Endodermal cell (in vitro differentiated cells): ENCODE results near the gene GOLM1. TPM values are rescaled to one million over a fixed set of nuclear protein-coding genes. Genes with fewer than 3 reads are reported as not detected.

Source experiments
- DNase-seq: peaks from one replicate; pipeline ENCODE4 v3.0.0-alpha.2; 2017
- H3K27ac ChIP-seq: 2 replicates; pipeline ENCODE4 v1.5.1; 2013; ENCODE audit warnings: mild to moderate bottlenecking, low read depth, low read length, moderate library complexity
- H3K27me3 ChIP-seq: 2 replicates; pipeline ENCODE4 v1.6.1; 2013; ENCODE audit warnings: mild to moderate bottlenecking, low read length, moderate library complexity; ENCODE audit not compliant: insufficient read depth, control insufficient read depth, poor library complexity, severe bottlenecking
- H3K36me3 ChIP-seq: 2 replicates; pipeline ENCODE4 v1.7.0; 2013; ENCODE audit warnings: mild to moderate bottlenecking, low read length, moderate library complexity; ENCODE audit not compliant: control insufficient read depth, insufficient read depth
- H3K4me1 ChIP-seq: one replicate; pipeline ENCODE4 v1.7.0; 2013; ENCODE audit warnings: low read length; ENCODE audit not compliant: control insufficient read depth, insufficient read depth
- H3K4me3 ChIP-seq: 2 replicates; pipeline ENCODE4 v1.5.1; 2013; ENCODE audit warnings: mild to moderate bottlenecking, low read length, moderate library complexity
- H3K9ac ChIP-seq: 2 replicates; pipeline ENCODE4 v1.6.1; 2013; ENCODE audit warnings: mild to moderate bottlenecking, low read length, moderate library complexity; ENCODE audit not compliant: poor library complexity, severe bottlenecking; ENCODE audit errors: extremely low read depth
- H3K9me3 ChIP-seq: 2 replicates; pipeline ENCODE4 v1.6.1; 2013; ENCODE audit warnings: mild to moderate bottlenecking, low read length, moderate library complexity; ENCODE audit not compliant: control insufficient read depth
- H3K27ac Mint-ChIP-seq: 2 replicates; pipeline ENCODE4 v1.8.0; 2020; ENCODE audit warnings: mixed read lengths
- H3K27me3 Mint-ChIP-seq: 2 replicates; pipeline ENCODE4 v1.8.0; 2021; ENCODE audit warnings: mild to moderate bottlenecking, mixed read lengths; ENCODE audit not compliant: insufficient read depth
- H3K36me3 Mint-ChIP-seq: 2 replicates; pipeline ENCODE4 v1.8.0; 2020; ENCODE audit warnings: low read depth, mixed read lengths
- H3K4me1 Mint-ChIP-seq: 2 replicates; pipeline ENCODE4 v1.8.0; 2020; ENCODE audit warnings: mixed read lengths
- H3K4me3 Mint-ChIP-seq: 2 replicates; pipeline ENCODE4 v1.8.0; 2020; ENCODE audit warnings: mild to moderate bottlenecking, moderate library complexity, mixed read lengths
- H3K9me3 Mint-ChIP-seq: 2 replicates; pipeline ENCODE4 v1.8.0; 2020; ENCODE audit warnings: mild to moderate bottlenecking, mixed read lengths
- CTCF ChIP-seq: fragments of 200-600 bp; sonication (generic); conservative IDR thresholded peaks from 2 replicates; pipeline ENCODE4 v1.5.0; 2021; ENCODE audit warnings: antibody characterized with exemption, mild to moderate bottlenecking
- WGBS, 2 experiments: methylation state at CpG; one replicate each; pipeline versions ENCODE4 v1.1.5 to v1.1.7; 2013; ENCODE audit warnings: missing lambda C conversion rate in 2 of 2, mixed read lengths in 1 of 2; ENCODE audit not compliant: insufficient coverage in 1 of 2, insufficient read length in 1 of 2; 5-methylcytosine and 5-hydroxymethylcytosine counted together
- total RNA-seq, 2 donors: library from RNA; stranded (reverse); fragmentation: NEBNext Ultra II Directional in 1 of 2; extraction: Animal tissue kit (Norgen Biotek cat#: 25700) in 1 of 2; gene quantifications; 2 replicates in 1 of 2; 3 replicates in 1 of 2; pipeline ENCODE4 v1.2.1, GENCODE V29; 2021

Gene GOLM1
- total RNA-seq, 2 donors from 2014 or later, result 64.5 to 66.4 TPM

- Mint-ChIP-seq H3K36me3 (peaks cover 33% of the 10 kb centered on the region), H3K4me3 (no peak overlapping the region), H3K9me3 (peaks cover 2% of the 10 kb centered on the region), H3K27ac (no peak overlapping the region), H3K27me3 (no peaks in the 10 kb centered on the region), H3K4me1 (peaks cover 13% of the 10 kb centered on the region)
- no peak for TF ChIP-seq CTCF
- H3K9ac ChIP-seq, result no peak overlapping the region
- H3K36me3 ChIP-seq, result peaks cover 8% of the 10 kb centered on the region
- no peaks in the 10 kb centered on the region for H3K9me3 ChIP-seq
- H3K27ac ChIP-seq, result no peak overlapping the region
- H3K27me3 ChIP-seq, result no peaks in the 10 kb centered on the region
- H3K4me1 ChIP-seq, result peaks cover 4% of the 10 kb centered on the region
- DNase-seq, result no peak
- 86 to 95% methylated on average over 12 of the region's 12 CpGs for WGBS, 2 experiments
- H3K4me3 ChIP-seq, result no peak overlapping the region
Observed at GRCh38 chr9:86039991-86040860, 59.1 kb downstream of the GOLM1 start.

GRCh38 chr9:86036555-86036954 is 62.8 kb downstream of the GOLM1 start:
- H3K27ac ChIP-seq, result no peak overlapping the region
- 95 to 100% methylated on average over 2 to 9 of the region's 9 CpGs for WGBS, 2 experiments
- Mint-ChIP-seq H3K36me3 (peaks cover 61% of the 10 kb centered on the region), H3K9me3 (peaks cover 2% of the 10 kb centered on the region), H3K27ac (peak overlapping the region; percentile 82), H3K4me3 (no peak overlapping the region), H3K27me3 (no peaks in the 10 kb centered on the region), H3K4me1 (peaks cover 16% of the 10 kb centered on the region)
- TF ChIP-seq CTCF, result no peak
- peaks cover 27% of the 10 kb centered on the region for H3K36me3 ChIP-seq
- H3K4me3 ChIP-seq, result no peak overlapping the region
- H3K27me3 ChIP-seq, result no peaks in the 10 kb centered on the region
- H3K9me3 ChIP-seq, result no peaks in the 10 kb centered on the region
- peaks cover 4% of the 10 kb centered on the region for H3K4me1 ChIP-seq
- H3K9ac ChIP-seq, result no peak overlapping the region
- no peak for DNase-seq

GRCh38 chr9:86035827-86036440 is 63.4 kb downstream of the GOLM1 start:
- Mint-ChIP-seq H3K9me3 (peaks cover 2% of the 10 kb centered on the region), H3K27ac (peak overlapping the region; percentile 82), H3K4me1 (peaks cover 16% of the 10 kb centered on the region), H3K36me3 (peaks cover 65% of the 10 kb centered on the region), H3K4me3 (no peak overlapping the region), H3K27me3 (no peaks in the 10 kb centered on the region)
- H3K9me3 ChIP-seq, result no peaks in the 10 kb centered on the region
- no peak for TF ChIP-seq CTCF
- peaks cover 27% of the 10 kb centered on the region for H3K36me3 ChIP-seq
- peak; percentile 48 for DNase-seq
- no peak overlapping the region for H3K27ac ChIP-seq
- H3K9ac ChIP-seq, result no peak overlapping the region
- H3K4me1 ChIP-seq, result peaks cover 4% of the 10 kb centered on the region
- no peak overlapping the region for H3K4me3 ChIP-seq
- 91 to 99% methylated on average over 10 to 15 of the region's 15 CpGs for WGBS, 2 experiments
- no peaks in the 10 kb centered on the region for H3K27me3 ChIP-seq
